ENCODE results near the gene BIRC5.
"Not testable (repeated sequence)": the region's sequence is repeated elsewhere in the genome, so short reads cannot be mapped to it uniquely, and the experiment has no call there.

BIRC5 gene

GRCh38 chr17:78226055-78226758 lies 12.2 kb downstream of the BIRC5 start:
- DNase-seq, result no peak

GRCh38 chr17:78226759-78227454 lies 12.9 kb downstream of the BIRC5 start:
- DNase-seq, result no peak

- no peak for DNase-seq
Measured at GRCh38 chr17:78227455-78227916, 13.4 kb downstream of the BIRC5 start.

GRCh38 chr17:78228176-78228575 lies 14.1 kb downstream of the BIRC5 start:
- no peak for DNase-seq

GRCh38 chr17:78230252-78230962 lies 16.4 kb downstream of the BIRC5 start:
- no peak for DNase-seq

GRCh38 chr17:78230996-78231935 lies 17.2 kb downstream of the BIRC5 start, which contains the start of gene TMEM235:
TMEM235 (plus strand) TSS chr17:78231631; CDS start chr17:78232024, 393 bp downstream.
- DNase-seq, result no peak

GRCh38 chr17:78231991-78232858 lies 18.2 kb downstream of the BIRC5 start:
- no peak for DNase-seq

GRCh38 chr17:78232859-78233173 lies 18.8 kb downstream of the BIRC5 start:
- DNase-seq, result no peak

GRCh38 chr17:78233678-78234077 lies 19.6 kb downstream of the BIRC5 start:
- DNase-seq, result no peak

GRCh38 chr17:78234261-78234865 lies 20.3 kb downstream of the BIRC5 start:
- DNase-seq, result no peak

- not testable (repeated sequence) for DNase-seq
Measured at GRCh38 chr17:78235022-78235421, 21.0 kb downstream of the BIRC5 start.

- no peak for DNase-seq
Measured at GRCh38 chr17:78235885-78236284, 21.8 kb downstream of the BIRC5 start.

- no peak for DNase-seq
Measured at GRCh38 chr17:78236362-78237127, 22.5 kb downstream of the BIRC5 start.

- DNase-seq, result no peak
Measured at GRCh38 chr17:78237401-78238012, 23.5 kb downstream of the BIRC5 start.

GRCh38 chr17:78238823-78239488 lies 24.9 kb downstream of the BIRC5 start:
- DNase-seq, result no peak

GRCh38 chr17:78239489-78239931 lies 25.5 kb downstream of the BIRC5 start:
- no peak for DNase-seq

- DNase-seq, result no peak
Measured at GRCh38 chr17:78240012-78240655, 26.1 kb downstream of the BIRC5 start.

GRCh38 chr17:78240839-78241238 lies 26.8 kb downstream of the BIRC5 start:
- DNase-seq, result no peak
